ENCODE data around the gene HAUS7.

The HAUS7 gene

GRCh38 chrX:153471663-153472280, 1.4 kb upstream of the HAUS7 start:
- no peaks in the 10 kb centered on the region for H3K27me3 ChIP-seq (ENCODE audit: control insufficient read depth, low read length)
- no peaks in the 10 kb centered on the region for H3K9me3 ChIP-seq (ENCODE audit: control insufficient read depth, insufficient read depth, low read length)
- no peaks in the 10 kb centered on the region for H3K9me2 ChIP-seq (replicated peaks; ENCODE audit: control insufficient read depth, low read length)
- no peak overlapping the region for H3K4me2 ChIP-seq (ENCODE audit: low read length)
- H3F3A ChIP-seq (ENCODE audit: control insufficient read depth, insufficient read depth), result no peaks in the 10 kb centered on the region
- H3K36me3 ChIP-seq (ENCODE audit: control insufficient read depth, low read length), result peaks cover 10% of the 10 kb centered on the region
- no peak overlapping the region for H3K27ac ChIP-seq (ENCODE audit: low read depth, low read length)
- H4K20me1 ChIP-seq (ENCODE audit: control insufficient read depth, insufficient read depth, low read depth, low read length), result no peaks in the 10 kb centered on the region
- TF ChIP-seq, protein P1, sequence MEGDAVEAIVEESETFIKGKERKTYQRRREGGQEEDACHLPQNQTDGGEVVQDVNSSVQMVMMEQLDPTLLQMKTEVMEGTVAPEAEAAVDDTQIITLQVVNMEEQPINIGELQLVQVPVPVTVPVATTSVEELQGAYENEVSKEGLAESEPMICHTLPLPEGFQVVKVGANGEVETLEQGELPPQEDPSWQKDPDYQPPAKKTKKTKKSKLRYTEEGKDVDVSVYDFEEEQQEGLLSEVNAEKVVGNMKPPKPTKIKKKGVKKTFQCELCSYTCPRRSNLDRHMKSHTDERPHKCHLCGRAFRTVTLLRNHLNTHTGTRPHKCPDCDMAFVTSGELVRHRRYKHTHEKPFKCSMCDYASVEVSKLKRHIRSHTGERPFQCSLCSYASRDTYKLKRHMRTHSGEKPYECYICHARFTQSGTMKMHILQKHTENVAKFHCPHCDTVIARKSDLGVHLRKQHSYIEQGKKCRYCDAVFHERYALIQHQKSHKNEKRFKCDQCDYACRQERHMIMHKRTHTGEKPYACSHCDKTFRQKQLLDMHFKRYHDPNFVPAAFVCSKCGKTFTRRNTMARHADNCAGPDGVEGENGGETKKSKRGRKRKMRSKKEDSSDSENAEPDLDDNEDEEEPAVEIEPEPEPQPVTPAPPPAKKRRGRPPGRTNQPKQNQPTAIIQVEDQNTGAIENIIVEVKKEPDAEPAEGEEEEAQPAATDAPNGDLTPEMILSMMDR (IDR thresholded peaks at IDR 0.05; ENCODE audit: low read depth, low read length, poor library complexity, severe bottlenecking), result no peak
- TF ChIP-seq EZH2phosphoT487 (IDR thresholded peaks at IDR 0.05; ENCODE audit: borderline replicate concordance, low read length), result no peak
- no peak overlapping the region for H3K4me3 ChIP-seq (ENCODE audit: low read length)
- H3K4me1 ChIP-seq (ENCODE audit: control insufficient read depth, low read length), result peaks cover 7% of the 10 kb centered on the region
- H3K79me2 ChIP-seq (ENCODE audit: control insufficient read depth, low read length), result peaks cover 35% of the 10 kb centered on the region

- H3K4me2 ChIP-seq (ENCODE audit: low read length), result peak overlapping the region; percentile 74
- no peak overlapping the region for H3K27ac ChIP-seq (ENCODE audit: low read depth, low read length)
- H3K36me3 ChIP-seq (ENCODE audit: control insufficient read depth, low read length), result peaks cover 10% of the 10 kb centered on the region
- no peaks in the 10 kb centered on the region for H3F3A ChIP-seq (ENCODE audit: control insufficient read depth, insufficient read depth)
- TF ChIP-seq, protein P1 (IDR thresholded peaks at IDR 0.05; ENCODE audit: low read depth, low read length, poor library complexity, severe bottlenecking), result no peak
- no peak for TF ChIP-seq EZH2phosphoT487 (IDR thresholded peaks at IDR 0.05; ENCODE audit: borderline replicate concordance, low read length)
- no peaks in the 10 kb centered on the region for H4K20me1 ChIP-seq (ENCODE audit: control insufficient read depth, insufficient read depth, low read depth, low read length)
- H3K9me2 ChIP-seq (replicated peaks; ENCODE audit: control insufficient read depth, low read length), result no peaks in the 10 kb centered on the region
- H3K79me2 ChIP-seq (ENCODE audit: control insufficient read depth, low read length), result peaks cover 40% of the 10 kb centered on the region
- peaks cover 7% of the 10 kb centered on the region for H3K4me1 ChIP-seq (ENCODE audit: control insufficient read depth, low read length)
- H3K27me3 ChIP-seq (ENCODE audit: control insufficient read depth, low read length), result no peaks in the 10 kb centered on the region
- no peaks in the 10 kb centered on the region for H3K9me3 ChIP-seq (ENCODE audit: control insufficient read depth, insufficient read depth, low read length)
- H3K4me3 ChIP-seq (ENCODE audit: low read length), result peak overlapping the region; percentile 92
Measured at GRCh38 chrX:153469811-153470410, 465 bp downstream of the HAUS7 start.

DNA sequence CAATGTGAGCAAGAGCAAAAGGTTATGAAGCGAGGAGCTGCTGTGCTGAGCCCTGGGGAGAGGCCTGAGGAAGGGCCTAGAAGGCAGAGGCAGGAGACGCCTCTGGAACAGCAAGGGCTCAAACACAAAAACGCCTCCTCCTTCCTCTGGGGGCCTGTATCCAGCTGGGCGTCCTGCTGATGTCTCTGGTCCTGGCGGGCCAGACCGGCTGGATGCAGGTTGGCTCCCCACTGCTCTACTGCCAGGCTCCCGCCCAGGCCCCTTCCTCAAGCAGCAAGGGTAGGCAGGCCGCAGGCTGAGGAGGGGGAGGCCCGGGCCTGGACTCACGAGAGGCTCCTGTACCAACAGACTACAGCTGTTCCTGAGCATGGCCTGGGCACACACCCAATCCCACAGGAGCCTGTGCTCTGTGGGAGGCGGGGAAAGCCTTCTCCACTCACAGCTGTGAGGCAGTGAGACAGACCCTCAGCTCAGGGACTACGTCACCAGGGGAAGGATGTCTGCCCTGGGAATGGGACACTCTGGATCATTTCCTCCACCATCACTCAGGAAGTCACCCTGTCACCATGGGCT, 2.3 kb downstream of the HAUS7 start:
- Histone ChIP-seq H3K9me2 (replicated peaks; ENCODE audit: control insufficient read depth, low read length) (no peaks in the 10 kb centered on the region), H3F3A (ENCODE audit: control insufficient read depth, insufficient read depth) (no peaks in the 10 kb centered on the region), H3K27me3 (ENCODE audit: control insufficient read depth, low read length) (no peaks in the 10 kb centered on the region), H3K9me3 (ENCODE audit: control insufficient read depth, insufficient read depth, low read length) (no peaks in the 10 kb centered on the region), H3K4me3 (ENCODE audit: low read length) (no peak overlapping the region), H3K4me1 (ENCODE audit: control insufficient read depth, low read length) (peaks cover 3% of the 10 kb centered on the region; the same call in 1 of the 2 replicates), H3K4me2 (ENCODE audit: low read length) (no peak overlapping the region), H3K79me2 (ENCODE audit: control insufficient read depth, low read length) (peaks cover 40% of the 10 kb centered on the region), H3K27ac (ENCODE audit: low read depth, low read length) (no peak overlapping the region), H3K36me3 (ENCODE audit: control insufficient read depth, low read length) (peaks cover 10% of the 10 kb centered on the region), H4K20me1 (ENCODE audit: control insufficient read depth, insufficient read depth, low read depth, low read length) (no peaks in the 10 kb centered on the region)
- no peak for TF ChIP-seq EZH2phosphoT487 (IDR thresholded peaks at IDR 0.05; ENCODE audit: borderline replicate concordance, low read length)
- TF ChIP-seq, protein P1 (IDR thresholded peaks at IDR 0.05; ENCODE audit: low read depth, low read length, poor library complexity, severe bottlenecking), result no peak
